HepG2 (cell line): ENCODE measurements around the gene HELZ.

Experiments
- CCAR2 ChIP-seq: fragments of 200-400 bp; formaldehyde crosslinking; optimal IDR thresholded peaks from 2 replicates; pipeline ENCODE3; 2018; ENCODE audit warnings: low read depth, mild to moderate bottlenecking, low read length, moderate library complexity
- HOXA7 ChIP-seq: sonication (generic); formaldehyde crosslinking; IDR thresholded peaks from 2 replicates; pipeline ENCODE4 v1.8.1; 2022; ENCODE audit warnings: mild to moderate bottlenecking, missing genetic modification reagents, moderate library complexity
- KDM4B ChIP-seq: sonication (generic); formaldehyde crosslinking; IDR thresholded peaks from 2 replicates; pipeline ENCODE4 v1.4.0; 2020; ENCODE audit warnings: missing genetic modification reagents
- MAFK ChIP-seq, 2 experiments: IDR thresholded peaks in 1 of 2; conservative IDR thresholded peaks in 1 of 2; 2 replicates each; pipeline ENCODE4 v1.6.1; 2011; ENCODE audit warnings: improper control_type of control experiment in 2 of 2, low read length in 2 of 2
- NPAS2 ChIP-seq: sonication (generic); formaldehyde crosslinking; IDR thresholded peaks from 2 replicates; pipeline ENCODE4 v1.8.0; 2022; ENCODE audit warnings: mild to moderate bottlenecking, missing genetic modification reagents, borderline replicate concordance
- ZBTB1 ChIP-seq: sonication (generic); formaldehyde crosslinking; IDR thresholded peaks from 2 replicates; pipeline ENCODE4 v1.4.0; 2020; ENCODE audit warnings: missing genetic modification reagents, borderline replicate concordance
- ZNF720 ChIP-seq: sonication (generic); formaldehyde crosslinking; IDR thresholded peaks from 2 replicates; pipeline ENCODE4 v1.4.0; 2020; ENCODE audit warnings: missing genetic modification reagents
- TF ChIP-seq, protein P1 (sequence below): IDR thresholded peaks from 2 replicates; pipeline ENCODE4 v1.6.1; 2012; ENCODE audit warnings: inconsistent platforms
- TF ChIP-seq, protein P2 (sequence below): sonication (generic); formaldehyde crosslinking; IDR thresholded peaks from 2 replicates; pipeline ENCODE4 v1.5.0; 2020; ENCODE audit warnings: mild to moderate bottlenecking, missing genetic modification reagents, moderate library complexity
- TF ChIP-seq, protein P3 (sequence below): sonication (generic); formaldehyde crosslinking; IDR thresholded peaks from 2 replicates; pipeline ENCODE4 v1.4.0; 2020; ENCODE audit warnings: mild to moderate bottlenecking, missing genetic modification reagents

DNA sequence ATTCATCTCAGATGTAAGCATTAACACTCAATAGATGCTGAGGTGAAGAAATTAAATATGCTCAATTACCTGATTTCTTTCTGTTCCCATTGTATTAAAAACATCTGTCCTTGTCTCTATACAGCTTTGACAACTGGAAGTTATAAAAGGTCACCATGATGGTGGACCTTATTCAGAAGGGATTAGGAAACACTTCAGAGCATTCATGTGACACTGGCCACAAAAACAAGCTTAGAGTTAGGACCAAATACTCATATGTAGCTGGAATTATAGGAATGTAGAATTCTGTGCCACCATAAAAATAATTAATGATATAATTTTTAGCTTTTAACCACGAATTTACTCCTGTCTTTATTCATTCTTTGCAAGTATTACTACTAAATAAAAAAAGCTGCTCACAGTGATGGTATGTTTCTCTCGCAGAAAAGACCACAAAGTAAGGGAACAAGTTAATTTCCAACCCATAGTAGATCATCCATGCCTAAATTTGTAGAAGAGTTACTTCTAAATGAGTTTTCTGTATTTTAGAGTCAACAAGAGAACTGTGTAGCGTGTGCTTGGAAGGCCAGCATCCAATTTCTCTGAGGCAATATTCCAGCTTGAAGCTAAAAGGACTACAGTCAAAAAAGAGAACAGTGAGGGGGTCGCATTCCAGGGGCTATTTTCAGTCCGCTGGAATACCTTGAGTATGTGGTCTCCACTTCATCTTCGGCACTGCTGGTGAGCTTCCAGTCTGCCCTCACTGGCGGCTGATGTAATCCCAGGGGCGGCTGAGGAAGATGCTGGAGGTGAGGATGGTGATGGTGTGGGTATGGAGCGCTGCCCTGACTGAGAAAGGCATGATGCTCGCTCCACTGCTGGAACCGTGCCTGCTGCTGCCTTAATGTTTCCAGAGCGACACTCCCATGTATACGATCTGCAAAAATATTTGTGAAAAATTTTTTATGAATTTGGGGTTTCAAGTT is 136.9 kb downstream of the HELZ start:
- TF ChIP-seq, protein P1, sequence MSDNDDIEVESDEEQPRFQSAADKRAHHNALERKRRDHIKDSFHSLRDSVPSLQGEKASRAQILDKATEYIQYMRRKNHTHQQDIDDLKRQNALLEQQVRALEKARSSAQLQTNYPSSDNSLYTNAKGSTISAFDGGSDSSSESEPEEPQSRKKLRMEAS, result no peak
- no peak for TF ChIP-seq NPAS2 (CRISPR knock-in tag)
- no peak for TF ChIP-seq ZNF720 (CRISPR knock-in tag)
- TF ChIP-seq CCAR2, result no peak
- TF ChIP-seq KDM4B (CRISPR knock-in tag), result no peak
- TF ChIP-seq HOXA7 (CRISPR knock-in tag), result no peak
- TF ChIP-seq ZBTB1 (CRISPR knock-in tag), result no peak
- TF ChIP-seq, protein P2, sequence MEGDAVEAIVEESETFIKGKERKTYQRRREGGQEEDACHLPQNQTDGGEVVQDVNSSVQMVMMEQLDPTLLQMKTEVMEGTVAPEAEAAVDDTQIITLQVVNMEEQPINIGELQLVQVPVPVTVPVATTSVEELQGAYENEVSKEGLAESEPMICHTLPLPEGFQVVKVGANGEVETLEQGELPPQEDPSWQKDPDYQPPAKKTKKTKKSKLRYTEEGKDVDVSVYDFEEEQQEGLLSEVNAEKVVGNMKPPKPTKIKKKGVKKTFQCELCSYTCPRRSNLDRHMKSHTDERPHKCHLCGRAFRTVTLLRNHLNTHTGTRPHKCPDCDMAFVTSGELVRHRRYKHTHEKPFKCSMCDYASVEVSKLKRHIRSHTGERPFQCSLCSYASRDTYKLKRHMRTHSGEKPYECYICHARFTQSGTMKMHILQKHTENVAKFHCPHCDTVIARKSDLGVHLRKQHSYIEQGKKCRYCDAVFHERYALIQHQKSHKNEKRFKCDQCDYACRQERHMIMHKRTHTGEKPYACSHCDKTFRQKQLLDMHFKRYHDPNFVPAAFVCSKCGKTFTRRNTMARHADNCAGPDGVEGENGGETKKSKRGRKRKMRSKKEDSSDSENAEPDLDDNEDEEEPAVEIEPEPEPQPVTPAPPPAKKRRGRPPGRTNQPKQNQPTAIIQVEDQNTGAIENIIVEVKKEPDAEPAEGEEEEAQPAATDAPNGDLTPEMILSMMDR (CRISPR knock-in tag), result no peak
- TF ChIP-seq, protein P3, sequence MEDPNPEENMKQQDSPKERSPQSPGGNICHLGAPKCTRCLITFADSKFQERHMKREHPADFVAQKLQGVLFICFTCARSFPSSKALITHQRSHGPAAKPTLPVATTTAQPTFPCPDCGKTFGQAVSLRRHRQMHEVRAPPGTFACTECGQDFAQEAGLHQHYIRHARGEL (CRISPR knock-in tag), result no peak
- TF ChIP-seq MAFK (conservative IDR thresholded peaks at IDR 0.05 in 1 of 2, IDR thresholded peaks at IDR 0.05 in 1 of 2; ENCODE audit: low read length in 2 of 2), result no peak
